Body of pancreas (tissue), 4 donors: Measurements from ENCODE around the gene GPER1.

Experiments used
- POLR2A ChIP-seq, 3 donors: fragments of 450-650 bp; IDR thresholded peaks; one replicate each; pipeline ENCODE4 v1.6.1; 2016; ENCODE audit warnings: antibody characterized with exemption in 3 of 3, mild to moderate bottlenecking in 2 of 3
- TF ChIP-seq, protein P1 (sequence below), 7 experiments: fragments of 450-650 bp in 4 of 7; fragments of 200-600 bp in 3 of 7; sonication (generic) in 3 of 7; IDR thresholded peaks; one replicate each; pipeline ENCODE4 v1.5.1; 2016 to 2019; ENCODE audit warnings: antibody characterized with exemption in 7 of 7

DNA sequence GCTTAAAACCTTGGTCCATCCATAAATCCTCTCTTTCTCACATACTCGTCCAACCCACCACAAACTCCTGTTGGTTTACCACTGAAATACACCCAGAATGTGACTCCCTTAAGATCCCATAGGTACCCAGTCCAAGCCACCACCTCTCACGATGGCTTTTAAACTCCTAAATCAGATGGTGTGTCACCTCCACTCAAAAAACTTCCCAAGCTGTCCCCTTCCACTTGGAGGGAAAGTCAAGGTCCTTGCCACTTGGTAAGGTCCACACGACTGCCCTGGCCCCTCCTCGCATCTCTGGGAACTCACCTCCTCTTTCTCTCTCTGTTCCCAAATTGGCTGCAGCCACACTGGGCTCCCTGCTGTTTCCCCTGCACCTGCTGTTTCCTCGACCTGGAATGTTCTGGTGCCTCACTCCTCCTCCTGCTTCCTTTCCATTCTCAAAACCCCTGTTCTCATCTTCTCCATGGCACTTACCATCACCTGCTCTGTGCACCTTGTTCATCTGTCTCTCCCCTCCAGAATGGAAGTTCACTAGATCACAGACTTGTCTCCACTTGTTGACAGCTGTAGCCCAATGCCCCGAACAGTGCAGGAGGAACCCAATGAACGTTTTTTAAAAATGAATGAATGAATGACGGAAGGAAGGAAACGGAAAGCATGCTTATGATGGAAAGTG lies 49.1 kb downstream of the GPER1 start:
- no peak for TF ChIP-seq POLR2A (IDR thresholded peaks at IDR 0.05)
- TF ChIP-seq, protein P1, sequence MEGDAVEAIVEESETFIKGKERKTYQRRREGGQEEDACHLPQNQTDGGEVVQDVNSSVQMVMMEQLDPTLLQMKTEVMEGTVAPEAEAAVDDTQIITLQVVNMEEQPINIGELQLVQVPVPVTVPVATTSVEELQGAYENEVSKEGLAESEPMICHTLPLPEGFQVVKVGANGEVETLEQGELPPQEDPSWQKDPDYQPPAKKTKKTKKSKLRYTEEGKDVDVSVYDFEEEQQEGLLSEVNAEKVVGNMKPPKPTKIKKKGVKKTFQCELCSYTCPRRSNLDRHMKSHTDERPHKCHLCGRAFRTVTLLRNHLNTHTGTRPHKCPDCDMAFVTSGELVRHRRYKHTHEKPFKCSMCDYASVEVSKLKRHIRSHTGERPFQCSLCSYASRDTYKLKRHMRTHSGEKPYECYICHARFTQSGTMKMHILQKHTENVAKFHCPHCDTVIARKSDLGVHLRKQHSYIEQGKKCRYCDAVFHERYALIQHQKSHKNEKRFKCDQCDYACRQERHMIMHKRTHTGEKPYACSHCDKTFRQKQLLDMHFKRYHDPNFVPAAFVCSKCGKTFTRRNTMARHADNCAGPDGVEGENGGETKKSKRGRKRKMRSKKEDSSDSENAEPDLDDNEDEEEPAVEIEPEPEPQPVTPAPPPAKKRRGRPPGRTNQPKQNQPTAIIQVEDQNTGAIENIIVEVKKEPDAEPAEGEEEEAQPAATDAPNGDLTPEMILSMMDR (IDR thresholded peaks at IDR 0.05): no peak
